Liver (tissue), 9 donors: ENCODE data around the gene ELK4. TPM values are rescaled to one million over a fixed set of nuclear protein-coding genes. Genes with fewer than 3 reads are reported as not detected.

Experiments
- DNase-seq: peaks from one replicate; pipeline ENCODE4 v3.0.0-alpha.2; 2017; ENCODE audit warnings: low spot score
- H3K27ac ChIP-seq, 2 donors: one replicate each; pipeline ENCODE4 v1.7.0; 2013; ENCODE audit warnings: inconsistent platforms in 2 of 2, low read length in 2 of 2, control low read depth in 1 of 2, low read depth in 1 of 2, mild to moderate bottlenecking in 1 of 2
- H3K27me3 ChIP-seq, 4 donors: one replicate each; pipeline versions ENCODE4 v1.6.1 to v1.7.0; 2013; ENCODE audit warnings: low read length in 3 of 4, inconsistent platforms in 1 of 4, mild to moderate bottlenecking in 1 of 4, moderate library complexity in 1 of 4; ENCODE audit not compliant: control insufficient read depth in 4 of 4, insufficient read depth in 4 of 4
- H3K36me3 ChIP-seq, 4 donors: one replicate each; pipeline versions ENCODE4 v1.6.1 to v1.7.0; 2013; ENCODE audit warnings: low read length in 3 of 4, mild to moderate bottlenecking in 3 of 4, low read depth in 1 of 4, moderate library complexity in 1 of 4; ENCODE audit not compliant: control insufficient read depth in 4 of 4, insufficient read depth in 3 of 4
- H3K4me1 ChIP-seq, 4 donors: one replicate each; pipeline versions ENCODE4 v1.6.1 to v1.7.0; 2013; ENCODE audit warnings: low read length in 3 of 4, mild to moderate bottlenecking in 3 of 4, moderate library complexity in 1 of 4; ENCODE audit not compliant: control insufficient read depth in 4 of 4, insufficient read depth in 4 of 4
- H3K4me3 ChIP-seq, 3 donors: one replicate each; pipeline versions ENCODE4 v1.6.1 to v1.7.0; 2013; ENCODE audit warnings: low read length in 3 of 3, control low read depth in 1 of 3, low read depth in 1 of 3, mild to moderate bottlenecking in 1 of 3
- H3K9ac ChIP-seq, 2 donors: one replicate each; pipeline ENCODE4 v1.7.0; 2013; ENCODE audit warnings: low read length in 2 of 2, mild to moderate bottlenecking in 2 of 2, moderate library complexity in 2 of 2, control low read depth in 1 of 2, low read depth in 1 of 2
- H3K9me3 ChIP-seq, 4 donors: one replicate each; pipeline versions ENCODE4 v1.6.1 to v1.7.0; 2013; ENCODE audit warnings: low read length in 3 of 4; ENCODE audit not compliant: control insufficient read depth in 4 of 4
- CTCF ChIP-seq: fragments of 150-350 bp; IDR thresholded peaks from 2 replicates; pipeline ENCODE4 v1.5.1; 2017; ENCODE audit warnings: improper control_type of control experiment, low read depth, low read length; ENCODE audit not compliant: missing input control
- EGR1 ChIP-seq, 2 donors: IDR thresholded peaks; 2 replicates each; pipeline ENCODE4 v1.6.1; 2016 to 2018; ENCODE audit warnings: antibody characterized with exemption in 2 of 2, low read depth in 2 of 2
- FOXA1 ChIP-seq: IDR thresholded peaks from 2 replicates; pipeline ENCODE4 v1.6.1; 2016; ENCODE audit warnings: antibody characterized with exemption
- FOXA2 ChIP-seq: IDR thresholded peaks from 2 replicates; pipeline ENCODE4 v1.6.1; 2016; ENCODE audit warnings: antibody characterized with exemption
- GABPA ChIP-seq, 2 donors: IDR thresholded peaks in 1 of 2; conservative IDR thresholded peaks in 1 of 2; 2 replicates each; pipeline ENCODE4 v1.6.1; 2016; ENCODE audit warnings: antibody characterized with exemption in 2 of 2, mild to moderate bottlenecking in 1 of 2, moderate library complexity in 1 of 2
- HNF4A ChIP-seq, 2 donors: conservative IDR thresholded peaks; 2 replicates each; pipeline ENCODE4 v1.6.1; 2016; ENCODE audit warnings: antibody characterized with exemption in 2 of 2, mild to moderate bottlenecking in 2 of 2
- JUND ChIP-seq, 2 donors: IDR thresholded peaks; 2 replicates each; pipeline ENCODE4 v1.6.1; 2016; ENCODE audit warnings: antibody characterized with exemption in 2 of 2
- NR2F2 ChIP-seq: IDR thresholded peaks from 2 replicates; pipeline ENCODE4 v1.6.1; 2016; ENCODE audit warnings: antibody characterized with exemption
- RAD21 ChIP-seq, 2 donors: IDR thresholded peaks; 2 replicates each; pipeline ENCODE4 v1.6.1; 2016; ENCODE audit warnings: antibody characterized with exemption in 2 of 2, mild to moderate bottlenecking in 2 of 2
- REST ChIP-seq: IDR thresholded peaks from 2 replicates; pipeline ENCODE4 v1.6.1; 2016; ENCODE audit warnings: antibody characterized with exemption, mild to moderate bottlenecking
- RXRA ChIP-seq, 2 donors: IDR thresholded peaks; 2 replicates each; pipeline ENCODE4 v1.6.1; 2017 to 2018; ENCODE audit warnings: antibody characterized with exemption in 2 of 2, mild to moderate bottlenecking in 1 of 2
- SP1 ChIP-seq: IDR thresholded peaks from 2 replicates; pipeline ENCODE4 v1.6.1; 2018; ENCODE audit warnings: antibody characterized with exemption, mild to moderate bottlenecking
- TAF1 ChIP-seq: conservative IDR thresholded peaks from 2 replicates; pipeline ENCODE4 v1.6.1; 2016; ENCODE audit warnings: antibody characterized with exemption, mild to moderate bottlenecking
- YY1 ChIP-seq: IDR thresholded peaks from 2 replicates; pipeline ENCODE4 v1.6.1; 2016; ENCODE audit warnings: antibody characterized with exemption, mild to moderate bottlenecking
- ZBTB33 ChIP-seq: IDR thresholded peaks from 2 replicates; pipeline ENCODE4 v1.6.1; 2016; ENCODE audit warnings: antibody characterized with exemption
- WGBS: extraction: QIAGEN DNeasy Blood & Tissue Kit; methylation state at CpG from one replicate; pipeline ENCODE4 v1.1.7; 2013; 5-methylcytosine and 5-hydroxymethylcytosine counted together
- polyA plus RNA-seq, 2 donors: library from polyadenylated mRNA; stranded (reverse) in 1 of 2; unstranded in 1 of 2; fragments of 200-250 nt in 1 of 2; fragments of >200 nt in 1 of 2; fragmentation: Nextera tagmentation in 1 of 2; extraction: Ambion mirVana in 1 of 2; gene quantifications; one replicate each; pipeline versions ENCODE4 v1.2.1 to v1.2.3, GENCODE V29; 2013 to 2015
- total RNA-seq, 2 donors: library from RNA; depleted of rRNA; stranded (reverse); fragments of >200 nt; gene quantifications; one replicate each; pipeline ENCODE4 v1.2.3, GENCODE V29; 2014
- donor health status: healthy.
- donor health status: healthy.
- donor health status: healthy.
- donor health status: healthy.
- donor health status: healthy.

The ELK4 gene
- total RNA-seq (10 to 100 TPM in 1 of 2 donors, 1 to 10 TPM in 1; 9.2 to 20.2 TPM), polyA plus RNA-seq (1 to 10 TPM; 3.5 to 4.7 TPM)

GRCh38 chr1:205631768-205632668 is at the start of gene ELK4:
Gene ELK4, minus strand, starts transcription at chr1:205632011. Its CDS starts 8,129 bp downstream, at chr1:205623882.
- under 1% methylated on average over 83 of the region's 83 CpGs for WGBS
- H3K36me3 ChIP-seq, result no peaks in the 10 kb centered on the region

More at GRCh38 chr1:205631768-205632668, at the start of gene ELK4:
- Histone ChIP-seq H3K27me3 (no peaks in the 10 kb centered on the region), H3K27ac (peak within 1 kb of the TSS; percentile 94 to 99), H3K4me1 (peaks cover 0 to 26% (median 21%) of the 10 kb centered on the region in 4 donors), H3K9ac (peak within 1 kb of the TSS; percentile 89 to 98), H3K4me3 (peak within 1 kb of the TSS; percentile 85 to 92 (median 91)), H3K9me3 (no peaks in the 10 kb centered on the region)
- TF ChIP-seq GABPA (IDR thresholded peaks at IDR 0.05 in 1 of 2, conservative IDR thresholded peaks at IDR 0.05 in 1 of 2) (peak; percentile 78 to 91), RAD21 (IDR thresholded peaks at IDR 0.05) (peak; percentile 81 to 85), HNF4A (conservative IDR thresholded peaks at IDR 0.05) (peak; percentile 12 to 22), ZBTB33 (peak; percentile 63), FOXA1 (no peak), RXRA (IDR thresholded peaks at IDR 0.05) (peak in 1 of 2 donors; percentile 30), TAF1 (peak; percentile 92), CTCF (peak; percentile 65), EGR1 (IDR thresholded peaks at IDR 0.05; ENCODE audit: low read depth in 2 of 2) (peak in 1 of 2 donors; percentile 12), NR2F2 (no peak), REST (peak; percentile 67), YY1 (peak; percentile 53), JUND (IDR thresholded peaks at IDR 0.05) (no peak), SP1 (peak; percentile 59), FOXA2 (no peak)
- peak; percentile 99 for DNase-seq
